ENCODE results near the gene CAPS. TPM values are rescaled to one million over a fixed set of nuclear protein-coding genes. Genes with fewer than 3 reads are reported as not detected.

Gene CAPS
- total RNA-seq, 1 experiment from 2014 or later: 2.3 TPM

GRCh38 chr19:5940260-5941208 is 26.5 kb downstream of the CAPS start:
- no peaks in the 10 kb centered on the region for H3K27me3 ChIP-seq (ENCODE audit: insufficient read depth, low read length)
- no peaks in the 10 kb centered on the region; the same call in 1 of the 2 replicates for H3K79me2 ChIP-seq (ENCODE audit: insufficient read depth, low read length)
- TF ChIP-seq CTCF (conservative IDR thresholded peaks at IDR 0.05): no peak
- H4K8ac ChIP-seq (replicated peaks; ENCODE audit: insufficient read length, low read depth, low read length): no peak overlapping the region
- H3K56ac ChIP-seq (ENCODE audit: insufficient read length, low read depth, low read length): no peak overlapping the region
- H4K5ac ChIP-seq (ENCODE audit: insufficient read length, low read depth, low read length): no peak overlapping the region
- no peak overlapping the region for H2BK20ac ChIP-seq (ENCODE audit: low read depth, low read length, poor library complexity, severe bottlenecking)
- no peak overlapping the region for H2AFZ ChIP-seq (ENCODE audit: low read length)
- H3K14ac ChIP-seq (ENCODE audit: insufficient read depth, low read length): no peak overlapping the region
- Mint-ChIP-seq H3K27ac (no peak overlapping the region), H3K27me3 (ENCODE audit: low read depth) (no peaks in the 10 kb centered on the region), H3K9me3 (no peaks in the 10 kb centered on the region), H3K4me3 (no peak overlapping the region), H3K36me3 (ENCODE audit: insufficient read depth in 1 of 3, low read depth in 3 of 3) (peaks cover 9 to 48% (median 47%) of the 10 kb centered on the region in 3 experiments; a peak in 6 of 7 replicates), H3K4me1 (peaks cover 4 to 13% of the 10 kb centered on the region in 2 experiments; a peak in 3 of 4 replicates)
- H2BK120ac ChIP-seq (ENCODE audit: low read depth, low read length, poor library complexity, severe bottlenecking): no peak overlapping the region
- H3K18ac ChIP-seq (ENCODE audit: insufficient read length, low read depth, low read length): no peak overlapping the region
- no peaks in the 10 kb centered on the region for H3K9me3 ChIP-seq (ENCODE audit: control insufficient read depth, low read depth, low read length)
- H3K23ac ChIP-seq (ENCODE audit: insufficient read length, low read depth, low read length): no peak overlapping the region
- H3T11ph ChIP-seq (ENCODE audit: low read length): no peak overlapping the region
- no CpG with 5 or more reads among the region's 21 CpGs for WGBS (ENCODE audit: extremely low coverage, insufficient read length, low lambda C conversion rate)
- no peak overlapping the region for H2BK12ac ChIP-seq (ENCODE audit: insufficient read length, low read depth, low read length)
- H3K4me1 ChIP-seq (ENCODE audit: insufficient read depth, low read length): no peaks in the 10 kb centered on the region
- H4K91ac ChIP-seq (ENCODE audit: insufficient read length, low read depth, low read length): no peak overlapping the region
- no peak overlapping the region for H3K9ac ChIP-seq (ENCODE audit: extremely low read depth, insufficient read length, low read length)
- no peak overlapping the region for H3K27ac ChIP-seq (ENCODE audit: insufficient read length, low read depth, low read length)
- no peaks in the 10 kb centered on the region for H4K20me1 ChIP-seq (ENCODE audit: control insufficient read depth, insufficient read depth, insufficient read length)
- peaks cover 2% of the 10 kb centered on the region for H3K79me1 ChIP-seq (ENCODE audit: insufficient read depth, low read depth, low read length, poor library complexity, severe bottlenecking)
- H3K4me2 ChIP-seq (ENCODE audit: insufficient read depth, insufficient read length, low read length): no peak overlapping the region
- H3K4ac ChIP-seq (ENCODE audit: low read depth, low read length): no peak overlapping the region
- H2BK15ac ChIP-seq (ENCODE audit: low read depth, low read length): no peak overlapping the region
- H2BK5ac ChIP-seq (ENCODE audit: insufficient read length, low read length): no peak overlapping the region
- H2AK5ac ChIP-seq (ENCODE audit: insufficient read length, low read length): no peak overlapping the region
- no peak for DNase-seq
- no peaks in the 10 kb centered on the region for H3K23me2 ChIP-seq (ENCODE audit: insufficient read length, low read depth, low read length, poor library complexity, severe bottlenecking)
